ENCODE data around the gene ADAMTS16. TPM values are rescaled to one million over a fixed set of nuclear protein-coding genes. Genes with fewer than 3 reads are reported as not detected.

The ADAMTS16 gene
- total and polyA plus RNA-seq, 2 donors (not counting 3 experiments of a cell fraction or from before 2014, with no cell fraction given), result not detected

- no peaks in the 10 kb centered on the region for H3K9me1 ChIP-seq (replicated peaks; ENCODE audit: control insufficient read depth, extremely low read depth, insufficient read depth, low read length)
- intact Hi-C loops (cut with micrococcal nuclease) (no loop called here), dilution Hi-C loops (cut with MboI; ENCODE audit: extremely low pct_ligation_motif_present, low sequenced_read_pairs) (no loop called here)
- ChIA-PET POLR2A (no interaction called here), CTCF (no interaction called here)
- H2AFZ ChIP-seq (ENCODE audit: low read depth, low read length), result no peak overlapping the region
- no peaks in the 10 kb centered on the region for H3K36me3 ChIP-seq (ENCODE audit: control insufficient read depth in 2 of 2, extremely low read depth in 1 of 2, insufficient read depth in 2 of 2, low read length in 2 of 2)
- no peak for FAIRE-seq
- no peaks in the 10 kb centered on the region for H4K20me1 ChIP-seq (replicated peaks; ENCODE audit: control insufficient read depth, extremely low read depth, insufficient read depth, low read length)
- no peaks in the 10 kb centered on the region for H3K79me2 ChIP-seq (ENCODE audit: control insufficient read depth, insufficient read depth, low read length)
- no peaks in the 10 kb centered on the region for H3K4me1 ChIP-seq (ENCODE audit: control insufficient read depth, extremely low read depth, insufficient read depth, low read length)
- H3K9ac ChIP-seq (replicated peaks; ENCODE audit: extremely low read depth, insufficient read depth, low read length), result no peak overlapping the region
- DNase-seq (ENCODE audit: low read depth, low spot score), result no peak
- peaks cover 4% of the 10 kb centered on the region for H3K9me3 ChIP-seq (replicated peaks; ENCODE audit: control insufficient read depth, insufficient read depth, low read length)
- TF ChIP-seq POLR2AphosphoS5 (IDR thresholded peaks at IDR 0.05; ENCODE audit: insufficient read depth, low read depth, low read length) (no peak), JUN (IDR thresholded peaks at IDR 0.05; ENCODE audit: borderline replicate concordance, insufficient read depth, insufficient read length, low read depth) (no peak), MYC (IDR thresholded peaks at IDR 0.05; ENCODE audit: low read depth, low read length) (no peak), GATA2 (IDR thresholded peaks at IDR 0.05; ENCODE audit: insufficient read depth, insufficient read length, low read depth, low read length) (no peak), FOS (IDR thresholded peaks at IDR 0.05; ENCODE audit: borderline replicate concordance, insufficient read depth, low read length) (no peak), CTCF (IDR thresholded peaks at IDR 0.05; ENCODE audit: extremely low read depth in 1 of 2, insufficient read depth in 1 of 2, low read depth in 1 of 2, low read length in 2 of 2) (no peak)
- no peak overlapping the region for H3K4me3 ChIP-seq (replicated peaks in 1 of 3; ENCODE audit: insufficient read depth in 1 of 3, low read depth in 1 of 3, low read length in 3 of 3)
- no TSS peak for BruUV-seq (replicated peaks)
- no peak overlapping the region for H3K27ac ChIP-seq (ENCODE audit: insufficient read depth, low read depth, low read length)
- H3K4me2 ChIP-seq (ENCODE audit: insufficient read depth, low read length), result no peak overlapping the region
- H3K27me3 ChIP-seq (ENCODE audit: control insufficient read depth in 2 of 2, insufficient read depth in 2 of 2, low read length in 2 of 2), result no peaks in the 10 kb centered on the region
Observed at GRCh38 chr5:5308319-5308718, 168.2 kb downstream of the ADAMTS16 start.

GRCh38 chr5:5309645-5310044, 169.5 kb downstream of the ADAMTS16 start:
- Histone ChIP-seq H3K9me1 (replicated peaks; ENCODE audit: control insufficient read depth, extremely low read depth, insufficient read depth, low read length) (no peaks in the 10 kb centered on the region), H3K27me3 (ENCODE audit: control insufficient read depth in 2 of 2, insufficient read depth in 2 of 2, low read length in 2 of 2) (no peaks in the 10 kb centered on the region), H2AFZ (ENCODE audit: low read depth, low read length) (no peak overlapping the region), H3K79me2 (ENCODE audit: control insufficient read depth, insufficient read depth, low read length) (no peaks in the 10 kb centered on the region), H3K4me2 (ENCODE audit: insufficient read depth, low read length) (no peak overlapping the region), H3K36me3 (ENCODE audit: control insufficient read depth in 2 of 2, extremely low read depth in 1 of 2, insufficient read depth in 2 of 2, low read length in 2 of 2) (no peaks in the 10 kb centered on the region), H3K4me3 (replicated peaks in 1 of 3; ENCODE audit: insufficient read depth in 1 of 3, low read depth in 1 of 3, low read length in 3 of 3) (no peak overlapping the region), H3K4me1 (ENCODE audit: control insufficient read depth, extremely low read depth, insufficient read depth, low read length) (no peaks in the 10 kb centered on the region), H3K9ac (replicated peaks; ENCODE audit: extremely low read depth, insufficient read depth, low read length) (no peak overlapping the region), H3K27ac (ENCODE audit: insufficient read depth, low read depth, low read length) (no peak overlapping the region), H4K20me1 (replicated peaks; ENCODE audit: control insufficient read depth, extremely low read depth, insufficient read depth, low read length) (no peaks in the 10 kb centered on the region), H3K9me3 (replicated peaks; ENCODE audit: control insufficient read depth, insufficient read depth, low read length) (peaks cover 4% of the 10 kb centered on the region)
- dilution Hi-C loops (cut with MboI; ENCODE audit: extremely low pct_ligation_motif_present, low sequenced_read_pairs), result no loop called here
- CTCF ChIA-PET, result no interaction called here
- POLR2A ChIA-PET, result no interaction called here
- no TSS peak for BruUV-seq (replicated peaks)
- DNase-seq (ENCODE audit: low read depth, low spot score), result no peak
- intact Hi-C loops (cut with micrococcal nuclease), result no loop called here
- TF ChIP-seq POLR2AphosphoS5 (IDR thresholded peaks at IDR 0.05; ENCODE audit: insufficient read depth, low read depth, low read length), result no peak
- TF ChIP-seq FOS (IDR thresholded peaks at IDR 0.05; ENCODE audit: borderline replicate concordance, insufficient read depth, low read length), result no peak
- TF ChIP-seq MYC (IDR thresholded peaks at IDR 0.05; ENCODE audit: low read depth, low read length), result no peak
- TF ChIP-seq MAX (IDR thresholded peaks at IDR 0.05; ENCODE audit: insufficient read depth, insufficient read length), result no peak
- TF ChIP-seq JUN (IDR thresholded peaks at IDR 0.05; ENCODE audit: borderline replicate concordance, insufficient read depth, insufficient read length, low read depth), result no peak
- no peak for TF ChIP-seq POLR2A (IDR thresholded peaks at IDR 0.05; ENCODE audit: low read depth, low read length)
- TF ChIP-seq EZH2 (IDR thresholded peaks at IDR 0.05; ENCODE audit: borderline replicate concordance, low read depth, low read length, severe bottlenecking), result no peak
- no peak for TF ChIP-seq GATA2 (IDR thresholded peaks at IDR 0.05; ENCODE audit: insufficient read depth, insufficient read length, low read depth, low read length)
- TF ChIP-seq CTCF (IDR thresholded peaks at IDR 0.05; ENCODE audit: extremely low read depth in 1 of 2, insufficient read depth in 1 of 2, low read depth in 1 of 2, low read length in 2 of 2), result no peak
- FAIRE-seq, result no peak

All from endothelial cell of umbilical vein (primary cell).